ENCODE data around the gene SPTBN2.

GRCh38 chr11:66767666-66768065, 38.6 kb upstream of the SPTBN2 start:
- TF ChIP-seq CTCF (IDR thresholded peaks at IDR 0.05) = no peak
- no peak for TF ChIP-seq POLR2A (IDR thresholded peaks at IDR 0.05)

Data from uterus (tissue), 2 donors.